Stimulated activated CD4-positive, alpha-beta T cell treated with anti-CD3 and anti-CD28 coated beads, Interleukin-2, amount 100 ng/mL, for 4 hours (primary cell): ENCODE data around the gene PTPN14.
"Not testable (repeated sequence)": the region's sequence is repeated elsewhere in the genome, so short reads cannot be mapped to it uniquely, and the experiment has no call there.

Source experiments
- DNase-seq: peaks from one replicate; pipeline ENCODE4 v3.0.0-alpha.2; 2020; ENCODE audit warnings: low read depth

Gene PTPN14

GRCh38 chr1:214551436-214552173 lies at the start of gene PTPN14:
TSS of gene PTPN14 (minus strand) at chr1:214551602. CDS start at chr1:214464803, 86,799 bp downstream.
- no peak for DNase-seq

DNA sequence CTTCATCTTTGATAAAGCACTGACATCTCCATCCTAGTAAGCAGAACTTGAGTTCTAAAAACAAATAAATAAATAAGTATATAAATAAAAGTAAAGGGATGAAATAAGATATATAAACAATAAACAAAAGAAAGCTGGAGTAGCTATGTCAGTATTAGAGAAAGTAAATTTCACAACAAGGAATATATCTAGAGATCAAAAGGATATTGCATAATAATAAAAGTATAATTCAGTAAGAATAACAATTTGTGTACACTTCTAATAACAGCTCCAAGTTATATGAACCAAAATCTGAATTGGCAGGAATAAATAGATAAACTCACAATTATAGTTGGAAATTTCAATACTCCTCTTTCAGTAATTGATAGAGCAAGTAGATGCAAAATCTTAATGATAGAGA lies 41.8 kb upstream of the PTPN14 start:
- DNase-seq: no peak

GRCh38 chr1:214591918-214592317 lies 40.5 kb upstream of the PTPN14 start:
- DNase-seq: not testable (repeated sequence)

DNA sequence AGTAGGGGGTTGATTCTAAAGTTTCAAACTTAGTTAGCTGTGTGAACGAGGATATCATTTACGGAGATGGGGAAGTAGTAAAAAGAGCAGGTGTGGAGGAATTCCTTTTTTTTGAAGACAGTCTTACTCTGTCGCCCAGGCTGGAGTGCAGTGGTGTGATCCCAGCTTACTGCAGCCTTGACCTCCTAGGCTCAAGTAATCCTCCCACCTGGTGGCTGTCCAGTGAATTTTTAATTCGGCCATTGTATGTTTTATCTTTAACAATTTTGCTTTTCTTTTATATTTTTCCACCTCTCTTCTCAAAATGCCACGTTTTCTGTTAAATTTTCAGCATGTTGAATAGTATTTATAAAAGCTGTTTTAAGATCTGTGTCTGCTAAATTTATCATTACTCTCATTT lies 39.3 kb upstream of the PTPN14 start:
- DNase-seq: no peak

- no peak for DNase-seq
These were observed 37.7 kb upstream of the PTPN14 start for GRCh38 chr1:214588963-214589597.

GRCh38 chr1:214587165-214587564 lies 35.8 kb upstream of the PTPN14 start:
- DNase-seq: no peak

- DNase-seq: no peak
These were observed 35.2 kb upstream of the PTPN14 start for GRCh38 chr1:214586621-214587020.

GRCh38 chr1:214584805-214585766 lies 33.7 kb upstream of the PTPN14 start:
- DNase-seq: no peak

DNA sequence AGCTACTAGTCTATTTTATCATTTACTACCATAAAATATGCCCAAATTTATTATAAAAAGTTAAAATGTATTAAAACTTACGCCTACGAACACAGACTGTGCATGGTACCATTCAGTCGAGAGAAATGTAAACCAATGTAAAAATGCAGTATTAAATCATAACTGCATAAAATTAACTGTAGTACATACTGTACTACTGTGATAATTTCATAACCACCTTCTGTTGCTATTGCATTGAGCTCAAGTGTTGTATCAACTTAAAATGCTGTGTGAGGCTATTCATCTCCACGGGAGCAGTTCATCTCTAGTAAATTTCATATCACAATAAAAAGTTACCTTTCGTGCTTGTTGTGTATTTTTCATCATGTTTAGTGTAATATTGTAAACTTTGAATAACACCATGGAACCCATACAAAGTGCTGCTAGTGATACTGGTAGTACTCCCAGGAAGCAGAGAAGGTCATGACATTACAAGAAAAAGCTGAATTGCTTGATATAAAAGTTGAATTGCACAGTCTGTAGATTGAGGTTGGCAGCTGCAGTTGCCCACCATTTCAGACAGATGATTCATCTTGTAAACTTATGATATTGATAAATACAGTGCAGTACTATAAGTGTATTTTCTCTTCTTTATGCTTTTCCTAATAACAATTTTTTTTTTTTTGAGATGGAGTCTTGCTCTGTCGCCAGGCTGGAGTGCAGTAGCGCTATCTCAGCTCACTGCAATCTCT lies 32.6 kb upstream of the PTPN14 start:
- DNase-seq: no peak

- no peak for DNase-seq
These were observed 31.7 kb upstream of the PTPN14 start for GRCh38 chr1:214583113-214583512.

GRCh38 chr1:214582289-214582891 lies 31.0 kb upstream of the PTPN14 start:
- no peak for DNase-seq

DNA sequence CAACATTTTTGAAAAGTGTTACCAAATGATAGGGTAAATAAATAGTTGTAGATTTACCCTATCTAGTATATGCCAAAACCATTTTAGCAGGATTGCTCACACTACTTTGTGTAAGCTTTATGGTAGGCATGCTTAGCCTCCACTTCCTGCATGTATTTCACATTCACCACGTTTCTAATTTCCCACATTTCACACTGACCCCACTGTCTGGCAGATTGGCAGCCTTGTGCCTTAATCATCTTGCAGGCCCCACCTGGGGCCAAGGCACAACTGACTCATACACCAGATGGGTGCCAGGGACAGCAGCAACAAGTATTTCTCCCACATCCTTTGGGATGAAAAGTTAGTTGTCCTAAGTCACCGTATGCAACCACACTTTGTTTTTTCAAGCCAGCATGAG lies 30.4 kb upstream of the PTPN14 start:
- DNase-seq: no peak

- no peak for DNase-seq
These were observed 27.8 kb upstream of the PTPN14 start for GRCh38 chr1:214579183-214579582.

DNA sequence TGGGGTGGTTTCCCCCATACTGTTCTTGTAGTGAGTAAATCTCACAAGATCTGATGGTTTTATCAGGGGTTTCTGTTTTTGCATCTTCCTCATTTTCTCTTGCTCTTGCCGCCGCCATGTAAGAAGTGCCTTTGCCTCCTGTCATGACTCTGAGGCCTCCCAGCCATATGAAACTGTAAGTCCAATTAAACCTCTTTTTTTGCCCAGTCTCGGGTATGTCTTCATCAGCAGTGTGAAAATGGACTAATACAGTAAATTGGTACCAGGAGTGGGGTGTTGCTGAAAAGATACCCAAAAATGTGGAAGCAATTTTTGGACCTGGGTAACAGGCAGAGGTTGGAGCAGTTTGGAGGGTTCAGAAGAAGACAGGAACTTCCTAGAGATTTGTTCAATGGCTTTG lies 24.7 kb upstream of the PTPN14 start:
- not testable (repeated sequence) for DNase-seq

DNA sequence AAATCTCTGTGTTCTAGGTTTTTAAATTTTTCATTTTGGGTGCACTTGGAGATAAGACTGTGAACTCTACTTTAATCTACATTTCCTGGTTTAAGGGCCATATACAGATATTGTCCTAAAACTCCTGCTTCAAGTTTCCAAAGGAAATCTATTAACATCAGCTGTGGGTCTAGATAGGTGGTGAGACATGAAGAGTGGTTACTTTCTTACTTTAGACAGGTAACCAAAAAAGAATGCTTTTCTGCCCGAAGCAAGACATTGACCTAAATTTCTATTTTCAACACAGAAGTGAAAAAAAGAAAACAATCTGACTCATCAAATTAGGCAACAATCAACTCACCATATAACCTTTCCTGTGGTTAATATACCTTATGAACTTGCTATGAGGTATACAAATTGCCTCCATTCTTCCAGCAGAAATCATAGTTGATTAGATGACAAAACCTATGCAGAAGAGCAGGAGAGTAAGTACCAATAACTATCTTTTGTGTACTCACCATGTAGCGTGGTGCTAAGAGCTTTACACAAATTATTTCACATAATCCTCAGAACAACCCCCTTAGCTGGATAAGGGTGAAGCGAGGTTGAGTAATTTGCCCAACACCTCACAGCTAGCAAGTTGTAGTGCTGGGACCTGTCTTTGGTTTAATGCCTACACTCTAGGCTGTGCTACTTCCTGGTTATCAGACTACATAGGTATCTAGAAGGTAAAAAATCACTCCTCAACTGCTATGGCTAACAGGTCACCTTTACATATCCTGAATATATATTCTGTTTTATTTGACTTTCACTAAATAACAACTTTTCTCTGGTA lies 23.4 kb upstream of the PTPN14 start:
- DNase-seq: no peak

DNA sequence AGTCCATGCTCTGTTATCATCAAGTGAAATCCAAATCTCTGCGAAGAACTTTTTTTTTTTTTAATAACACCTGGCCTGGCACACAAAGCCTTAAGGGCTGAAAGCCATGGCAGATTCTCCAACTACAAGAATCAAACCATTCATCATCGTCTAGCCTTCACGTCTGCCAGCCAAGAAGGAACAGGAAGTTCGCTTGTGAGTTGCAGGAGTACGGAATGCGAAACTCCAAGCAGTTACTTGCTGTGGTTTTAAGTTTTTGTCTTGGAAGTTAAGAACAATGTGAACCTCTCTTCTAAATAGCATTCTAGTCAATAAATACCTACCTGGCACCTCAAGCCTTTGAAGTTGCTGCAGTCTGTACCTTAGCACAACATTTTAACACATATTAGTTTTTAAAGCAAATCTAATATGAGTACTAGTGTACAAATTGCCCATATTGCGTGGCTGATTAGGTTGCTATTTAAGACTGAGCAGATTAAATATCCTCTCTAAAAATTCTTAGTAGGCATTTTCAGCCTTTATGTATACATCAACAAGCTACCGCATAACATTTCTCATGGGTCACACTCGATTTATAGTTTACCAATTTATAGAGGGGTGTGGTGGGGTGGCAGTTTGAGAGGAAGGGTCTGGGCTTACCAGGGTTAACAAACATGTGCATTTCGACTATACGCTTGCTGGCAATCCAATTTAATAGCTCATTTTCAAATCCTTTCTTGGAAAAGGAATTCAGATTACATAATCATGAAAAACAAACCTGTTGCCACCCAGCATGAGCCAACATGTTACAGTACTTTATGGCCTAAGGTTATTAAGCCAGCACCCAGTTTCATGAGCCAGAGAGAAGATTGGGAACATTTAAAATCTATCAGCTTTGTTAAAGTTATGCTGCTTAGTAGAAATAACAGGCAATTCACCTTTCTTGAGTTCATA lies 22.2 kb upstream of the PTPN14 start:
- DNase-seq: no peak

GRCh38 chr1:214571281-214571680 lies 19.9 kb upstream of the PTPN14 start:
- DNase-seq: no peak

DNA sequence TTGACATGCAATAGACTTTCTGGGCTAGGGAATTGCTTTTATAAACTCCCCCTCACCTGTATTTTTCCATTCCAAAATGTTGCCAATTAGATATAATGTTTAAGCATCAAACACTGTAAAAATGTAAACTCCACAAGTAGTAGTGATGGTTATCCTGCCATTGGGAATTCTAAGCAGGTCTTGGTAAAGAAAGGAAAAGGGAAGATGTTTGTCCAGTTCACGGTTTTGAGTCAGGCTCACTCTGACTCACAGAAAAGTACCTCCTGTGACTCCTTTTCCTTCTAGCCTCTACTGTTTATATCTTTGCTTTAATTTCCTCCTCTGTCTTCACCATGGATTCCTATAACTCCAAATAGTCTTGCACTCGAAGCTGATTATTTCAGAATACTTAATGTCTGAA lies 19.0 kb upstream of the PTPN14 start:
- no peak for DNase-seq

DNA sequence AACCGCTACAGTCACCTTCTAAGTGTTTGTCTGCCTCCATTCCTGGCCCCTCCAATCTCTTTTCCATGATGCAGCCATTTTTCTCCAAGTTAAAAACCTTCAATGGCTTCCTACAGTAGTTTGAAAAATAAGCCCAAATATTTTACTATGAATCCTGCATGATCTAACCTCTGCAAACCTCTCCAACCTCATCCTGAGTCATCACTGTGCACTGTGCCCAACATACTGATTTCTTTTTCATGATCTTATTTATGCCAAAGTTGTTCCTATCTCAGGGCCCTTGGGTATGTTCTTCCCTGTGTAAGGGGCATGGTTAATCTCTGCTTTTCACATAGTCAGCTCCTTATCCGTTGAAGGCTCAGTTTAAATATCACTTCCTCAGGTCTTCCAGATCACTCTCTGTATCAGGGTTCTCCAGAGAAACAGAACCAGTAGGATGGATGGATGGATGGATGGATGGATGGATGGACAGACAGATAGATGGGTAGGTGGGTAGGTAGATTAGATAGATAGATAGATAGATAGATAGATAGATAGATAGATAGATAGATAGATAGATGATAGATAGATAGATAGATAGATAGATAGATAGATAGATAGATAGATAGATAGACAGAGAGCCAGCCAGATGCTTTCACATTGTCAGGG lies 18.1 kb upstream of the PTPN14 start:
- DNase-seq: no peak
